HG02610 (cell line): ENCODE measurements around the gene AFMID.
"Not testable (repeated sequence)": the region's sequence is repeated elsewhere in the genome, so short reads cannot be mapped to it uniquely, and the experiment has no call there.

Source experiments
- ATAC-seq: cut with Tn5 transposase; IDR thresholded peaks from one replicate; pipeline ENCODE4 v1.9.1; 2021; ENCODE audit warnings: mild to moderate bottlenecking, moderate library complexity; ENCODE audit not compliant: unreplicated experiment

AFMID gene, protein sequence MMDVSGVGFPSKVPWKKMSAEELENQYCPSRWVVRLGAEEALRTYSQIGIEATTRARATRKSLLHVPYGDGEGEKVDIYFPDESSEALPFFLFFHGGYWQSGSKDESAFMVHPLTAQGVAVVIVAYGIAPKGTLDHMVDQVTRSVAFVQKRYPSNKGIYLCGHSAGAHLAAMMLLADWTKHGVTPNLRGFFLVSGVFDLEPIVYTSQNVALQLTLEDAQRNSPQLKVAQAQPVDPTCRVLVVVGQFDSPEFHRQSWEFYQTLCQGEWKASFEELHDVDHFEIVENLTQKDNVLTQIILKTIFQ

DNA sequence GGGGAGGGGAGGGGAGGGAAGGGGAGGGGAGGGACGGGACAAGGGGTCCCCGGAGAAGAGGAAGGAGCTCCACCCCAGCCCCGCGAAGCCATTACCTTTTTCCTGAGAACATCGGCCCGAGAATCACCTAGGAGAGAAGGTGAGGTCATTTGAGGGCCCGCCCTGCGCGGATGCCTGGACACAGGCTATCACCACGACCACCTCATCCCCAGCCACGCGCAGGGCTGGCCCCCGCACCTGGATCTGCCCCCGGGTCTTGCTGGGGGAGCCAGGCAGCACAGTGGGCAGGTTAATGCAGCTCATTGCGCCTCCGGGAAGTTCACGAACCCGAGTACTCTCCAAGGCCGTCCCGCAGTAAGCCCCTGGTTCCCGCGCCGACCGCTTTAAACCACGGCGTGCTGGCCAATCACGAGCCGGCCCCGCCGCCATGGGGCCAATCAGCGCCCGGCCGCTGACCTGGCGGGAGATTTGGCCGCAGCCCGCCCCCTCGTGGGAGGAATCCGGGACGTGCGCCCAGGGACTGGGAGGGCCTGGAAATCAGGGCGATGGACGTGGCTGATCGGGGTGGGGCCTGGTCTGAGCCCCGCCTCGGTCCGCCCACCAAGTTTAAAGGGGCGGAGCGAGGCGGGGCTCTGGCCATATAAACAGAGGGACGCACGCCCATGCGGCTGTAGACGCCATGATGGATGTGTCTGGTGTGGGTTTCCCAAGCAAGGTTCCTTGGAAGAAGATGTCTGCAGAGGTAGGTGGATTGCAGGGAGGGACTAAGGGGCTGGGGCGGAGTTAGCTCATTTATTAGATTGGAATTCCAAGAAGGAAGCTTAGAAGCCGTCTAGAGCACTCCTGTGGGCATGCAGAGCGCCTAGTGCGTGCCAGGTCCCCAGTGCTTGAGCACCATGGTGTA, at the start of gene AFMID, which contains the start of gene TK1:
AFMID (plus strand) TSS at position 671 of the 904 bp plus-strand sequence; CDS start at position 680, 9 bp downstream.
TK1 (minus strand) TSS at position 361 of the 904 bp plus-strand sequence; CDS start at position 303, 58 bp downstream.
- ATAC-seq = peak; percentile 88

DNA sequence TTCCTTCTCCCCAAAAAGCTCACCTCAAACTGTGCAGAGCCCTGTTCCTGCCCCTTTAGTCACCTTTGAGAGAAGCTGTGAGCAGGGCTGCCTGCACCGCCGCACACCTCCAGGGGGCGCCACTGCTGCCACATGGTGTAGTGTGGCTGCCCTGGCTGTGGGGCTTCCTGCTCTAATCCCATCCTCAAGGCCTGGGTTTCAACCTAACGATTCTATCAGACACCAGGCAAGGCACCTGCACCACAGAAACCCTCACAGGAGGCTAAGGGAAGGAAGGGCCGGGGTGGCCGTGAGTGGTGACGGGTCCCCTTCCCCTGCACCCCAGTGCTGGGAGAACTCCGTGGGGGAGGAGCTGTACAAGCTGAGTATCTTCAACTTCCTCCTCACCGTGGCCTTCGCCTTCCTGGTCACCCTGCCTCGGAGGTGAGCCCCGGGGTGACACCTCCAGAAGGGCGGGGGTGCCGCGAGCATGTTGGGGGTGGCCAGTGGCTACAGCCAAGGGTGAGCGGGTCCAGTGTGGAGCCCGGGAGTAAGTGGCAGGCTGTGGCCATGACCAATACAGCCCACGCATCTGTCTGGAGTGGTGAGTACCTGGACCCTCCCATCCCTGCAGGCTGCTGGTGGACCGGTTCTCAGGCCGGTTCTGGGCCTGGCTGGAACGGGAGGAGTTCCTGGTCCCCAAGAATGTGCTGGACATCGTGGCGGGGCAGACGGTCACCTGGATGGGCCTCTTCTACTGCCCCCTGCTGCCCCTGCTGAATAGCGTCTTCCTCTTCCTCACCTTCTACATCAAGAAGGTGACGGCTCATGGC, 49.6 kb upstream of the AFMID start:
- no peak for ATAC-seq

DNA sequence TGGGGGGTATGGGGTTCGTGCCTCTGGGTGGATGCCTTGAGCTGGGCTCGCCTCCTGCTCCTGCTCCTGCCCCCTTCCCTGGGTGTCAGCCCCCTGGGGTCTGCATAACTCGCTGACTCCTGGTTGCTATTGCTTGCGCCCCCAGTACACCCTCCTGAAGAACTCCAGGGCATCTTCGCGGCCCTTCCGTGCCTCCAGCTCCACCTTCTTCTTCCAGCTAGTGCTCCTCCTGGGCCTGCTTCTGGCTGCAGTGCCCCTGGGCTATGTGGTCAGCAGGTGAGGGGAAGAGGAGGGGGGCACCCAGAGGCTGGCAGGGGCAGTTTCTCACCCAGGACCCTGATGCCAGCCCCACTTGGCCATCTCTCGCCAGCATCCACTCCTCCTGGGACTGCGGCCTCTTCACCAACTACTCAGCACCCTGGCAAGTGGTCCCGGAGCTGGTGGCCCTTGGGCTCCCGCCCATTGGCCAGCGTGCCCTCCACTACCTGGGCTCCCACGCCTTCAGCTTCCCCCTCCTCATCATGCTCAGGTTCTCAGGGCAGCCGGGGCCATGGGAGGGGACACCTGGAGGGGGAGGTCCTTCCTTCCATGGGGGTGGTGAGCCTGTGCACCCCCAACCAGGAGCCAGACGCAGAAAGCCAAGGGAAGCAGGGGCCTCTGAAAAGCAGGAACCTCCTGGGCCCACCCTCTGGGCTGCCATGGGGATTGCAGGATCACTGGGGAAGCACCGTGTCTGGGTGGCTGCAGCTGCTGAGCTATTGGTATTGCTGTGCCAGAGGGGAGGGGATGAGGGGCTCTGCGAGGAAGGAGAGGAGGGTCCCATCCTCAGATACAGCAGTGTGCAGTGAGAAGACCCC, 48.7 kb upstream of the AFMID start:
- ATAC-seq = no peak

DNA sequence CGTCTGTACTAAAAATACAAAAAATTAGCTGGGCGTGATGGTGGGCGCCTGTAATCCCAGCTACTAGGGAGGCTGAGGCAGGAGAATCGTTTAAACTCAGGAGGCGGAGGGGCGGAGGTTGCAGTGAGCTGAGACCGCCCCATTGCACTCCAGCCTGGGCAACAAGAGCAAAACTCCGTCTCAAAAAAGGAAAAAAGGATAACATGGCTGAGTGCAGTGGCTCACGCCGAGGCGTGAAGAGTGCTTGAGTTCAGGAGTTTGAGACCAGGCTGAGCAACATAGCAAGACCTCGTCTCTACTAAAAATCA, 47.3 kb upstream of the AFMID start:
- not testable (repeated sequence) for ATAC-seq

DNA sequence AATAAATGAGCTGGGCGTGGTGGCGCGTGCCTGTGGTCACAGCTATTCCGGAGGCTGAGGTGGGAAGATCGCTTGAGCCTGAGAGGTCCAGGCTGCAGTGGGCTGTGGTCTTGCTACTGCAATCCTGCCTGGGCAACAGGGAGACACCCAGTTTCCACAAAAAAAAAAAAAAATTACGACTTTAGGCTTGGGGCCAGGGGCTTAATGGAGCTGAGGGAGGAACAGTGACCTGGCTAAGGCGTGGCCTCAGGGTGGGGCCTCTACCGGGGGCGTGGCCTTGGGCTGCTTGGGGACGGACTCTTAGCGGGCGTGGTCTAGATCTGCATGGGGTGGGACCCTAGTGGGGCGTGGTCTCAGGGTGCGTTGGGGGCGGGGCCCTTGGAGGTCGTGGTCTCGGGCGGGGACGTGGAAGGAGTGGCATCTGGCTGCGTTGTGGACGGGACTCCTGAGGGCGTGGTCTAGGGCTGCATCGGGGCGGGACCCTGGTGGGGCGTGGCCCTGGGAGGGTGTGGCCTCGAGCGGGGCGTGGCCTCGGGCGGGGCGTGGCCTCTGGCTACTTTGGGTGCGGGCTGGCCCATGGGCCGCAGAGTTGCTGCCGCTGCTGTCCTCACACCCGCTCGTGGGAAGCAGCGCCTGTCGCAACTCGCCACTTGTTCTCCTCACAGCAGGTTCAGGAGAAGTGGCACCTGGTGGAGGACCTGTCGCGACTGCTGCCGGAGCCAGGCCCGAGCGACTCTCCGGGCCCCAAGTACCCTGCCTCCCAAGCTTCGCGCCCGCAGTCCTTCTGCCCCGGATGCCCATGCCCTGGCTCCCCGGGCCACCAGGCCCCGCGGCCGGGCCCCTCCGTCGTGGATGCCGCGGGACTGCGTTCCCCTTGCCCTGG, 46.8 kb upstream of the AFMID start:
- ATAC-seq = peak; percentile 72

DNA sequence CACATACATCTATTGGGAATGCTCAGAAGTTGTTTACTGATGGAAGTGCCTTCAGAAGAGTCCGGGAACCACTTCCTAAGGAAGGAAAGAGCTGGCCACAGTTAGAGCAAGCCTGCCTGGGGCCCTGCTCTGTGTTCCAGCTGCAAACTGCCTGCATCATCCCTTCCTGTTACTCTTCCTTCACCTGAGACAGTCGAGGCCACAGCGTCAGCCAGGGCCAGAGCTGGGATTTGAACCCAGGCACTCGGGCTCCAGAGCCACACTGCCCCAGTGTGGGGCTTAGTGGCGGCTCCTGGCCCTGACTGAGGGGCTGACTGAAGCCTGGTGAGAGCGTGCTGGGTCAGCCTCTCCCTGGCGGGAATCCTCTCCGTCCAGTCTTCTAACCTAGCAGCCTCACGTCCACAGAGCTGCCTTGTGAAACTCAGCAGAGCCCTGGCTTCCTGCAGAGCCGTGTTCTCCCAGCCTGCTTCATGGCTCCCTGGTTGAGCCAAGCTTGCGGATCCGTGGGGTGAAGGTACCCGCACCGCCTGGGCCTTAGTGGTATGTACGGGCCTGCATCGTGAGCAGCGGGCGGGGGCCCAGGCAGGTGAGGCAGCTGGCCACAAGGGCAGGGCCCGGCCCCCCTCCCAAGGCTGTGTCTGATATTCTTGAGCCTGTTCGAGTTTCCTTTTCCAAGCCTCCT, 45.6 kb upstream of the AFMID start:
- no peak for ATAC-seq

DNA sequence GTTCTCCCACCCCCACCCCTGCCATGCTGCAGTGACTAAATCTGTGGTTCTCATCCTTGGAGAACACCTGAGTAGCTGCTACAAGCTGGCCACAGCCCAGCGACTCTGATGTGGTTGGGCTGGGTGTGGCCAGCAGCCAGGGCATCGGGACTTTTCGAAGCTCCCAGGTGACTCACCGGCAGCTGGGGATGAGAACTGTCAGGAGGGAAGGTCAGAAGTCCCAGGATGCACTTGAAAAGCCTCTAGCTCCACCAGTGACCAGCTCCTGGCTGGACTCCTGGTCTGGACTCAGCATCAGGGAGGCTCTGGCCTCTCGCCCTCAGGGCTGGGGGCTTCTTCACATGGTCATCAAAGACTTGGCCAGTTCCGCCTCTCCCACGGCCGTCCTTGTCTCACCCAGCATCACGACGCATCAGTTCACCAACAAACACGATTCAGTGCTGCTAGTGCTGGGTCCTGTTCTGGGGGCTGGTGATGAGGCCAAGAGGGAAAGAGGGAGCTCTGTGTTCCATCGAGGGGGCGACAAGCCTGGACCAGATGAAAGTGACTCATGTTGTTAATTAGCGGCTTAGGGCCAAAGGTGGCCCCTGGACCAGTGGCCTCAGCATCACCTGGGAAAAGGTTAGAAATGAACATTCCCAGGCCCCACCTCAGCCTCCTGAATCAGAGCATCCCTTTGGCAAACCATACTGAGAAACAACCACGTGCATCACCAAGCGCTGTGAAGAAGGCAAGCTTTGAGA, 44.9 kb upstream of the AFMID start:
- no peak for ATAC-seq

DNA sequence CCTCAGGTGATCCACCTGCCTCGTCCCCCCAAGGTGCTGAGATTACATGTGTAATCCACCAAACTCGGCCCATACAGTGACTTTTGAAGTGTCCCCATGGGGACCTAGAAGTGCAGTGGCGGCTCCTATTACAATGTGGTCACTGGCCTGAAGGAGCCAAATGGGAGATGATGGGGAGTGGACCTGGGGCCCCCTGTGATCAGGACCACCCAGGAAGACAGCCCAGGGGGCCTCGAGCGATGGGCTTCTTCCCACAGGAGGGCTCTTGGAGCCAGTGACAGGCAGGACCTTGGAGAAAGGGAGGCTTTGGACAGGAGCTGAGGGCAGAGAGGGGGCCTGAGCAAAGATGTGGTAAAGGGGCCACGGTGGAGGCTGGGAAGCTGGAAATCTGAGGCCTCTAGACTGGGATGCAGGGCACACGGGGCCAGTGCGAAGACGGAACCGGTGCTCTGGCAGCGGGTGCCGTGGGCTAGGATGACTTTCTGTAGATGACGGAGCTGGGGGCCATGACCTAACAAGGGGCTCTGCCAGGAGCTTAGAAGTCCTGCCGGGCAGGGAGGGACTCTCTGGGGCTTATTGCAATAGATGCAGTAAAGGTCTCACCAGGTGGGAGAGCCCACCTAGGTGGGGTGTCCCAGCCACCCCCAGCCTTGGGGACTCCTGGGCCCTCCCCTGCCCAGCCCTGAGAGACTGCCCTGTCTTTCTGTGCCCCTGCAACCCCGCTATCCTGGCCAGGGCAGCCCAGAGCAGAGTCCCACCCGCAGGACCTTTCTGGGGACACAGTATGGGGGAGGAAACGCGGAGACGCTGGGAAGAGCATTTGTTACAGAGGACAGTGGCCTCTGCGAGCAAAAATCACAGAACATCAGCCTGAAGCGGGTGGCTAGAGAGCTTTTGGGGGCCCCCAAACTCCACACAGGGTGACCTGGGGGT, 43.7 kb upstream of the AFMID start:
- no peak for ATAC-seq

DNA sequence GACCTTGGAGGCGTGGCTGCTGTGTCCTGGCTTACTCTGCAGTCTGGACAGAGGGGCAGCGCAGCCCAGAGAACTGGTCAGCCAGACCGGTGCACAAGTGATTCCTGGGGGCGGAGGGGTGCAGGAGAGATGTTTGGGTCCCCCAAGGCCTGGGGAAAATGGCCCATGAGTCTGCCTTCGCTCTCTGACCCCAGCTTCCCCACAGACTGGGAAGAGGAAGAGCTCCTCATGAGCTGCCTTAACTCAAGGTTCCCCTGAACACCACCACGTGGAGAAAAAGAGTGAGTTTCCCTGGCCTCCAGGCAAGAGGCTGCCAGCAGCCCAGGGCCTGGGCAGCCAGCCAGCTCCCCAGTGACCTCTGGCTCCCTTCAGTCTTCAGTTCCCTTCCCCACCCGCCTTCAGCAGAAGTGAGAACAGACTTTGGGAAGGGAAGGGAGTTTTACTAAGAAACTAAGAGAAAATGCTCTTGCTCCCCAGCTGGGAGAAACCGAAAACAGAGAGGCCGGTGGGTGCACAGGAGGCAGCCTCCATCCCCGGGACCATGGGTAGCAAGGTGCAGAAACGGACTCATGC, 42.9 kb upstream of the AFMID start:
- no peak for ATAC-seq

DNA sequence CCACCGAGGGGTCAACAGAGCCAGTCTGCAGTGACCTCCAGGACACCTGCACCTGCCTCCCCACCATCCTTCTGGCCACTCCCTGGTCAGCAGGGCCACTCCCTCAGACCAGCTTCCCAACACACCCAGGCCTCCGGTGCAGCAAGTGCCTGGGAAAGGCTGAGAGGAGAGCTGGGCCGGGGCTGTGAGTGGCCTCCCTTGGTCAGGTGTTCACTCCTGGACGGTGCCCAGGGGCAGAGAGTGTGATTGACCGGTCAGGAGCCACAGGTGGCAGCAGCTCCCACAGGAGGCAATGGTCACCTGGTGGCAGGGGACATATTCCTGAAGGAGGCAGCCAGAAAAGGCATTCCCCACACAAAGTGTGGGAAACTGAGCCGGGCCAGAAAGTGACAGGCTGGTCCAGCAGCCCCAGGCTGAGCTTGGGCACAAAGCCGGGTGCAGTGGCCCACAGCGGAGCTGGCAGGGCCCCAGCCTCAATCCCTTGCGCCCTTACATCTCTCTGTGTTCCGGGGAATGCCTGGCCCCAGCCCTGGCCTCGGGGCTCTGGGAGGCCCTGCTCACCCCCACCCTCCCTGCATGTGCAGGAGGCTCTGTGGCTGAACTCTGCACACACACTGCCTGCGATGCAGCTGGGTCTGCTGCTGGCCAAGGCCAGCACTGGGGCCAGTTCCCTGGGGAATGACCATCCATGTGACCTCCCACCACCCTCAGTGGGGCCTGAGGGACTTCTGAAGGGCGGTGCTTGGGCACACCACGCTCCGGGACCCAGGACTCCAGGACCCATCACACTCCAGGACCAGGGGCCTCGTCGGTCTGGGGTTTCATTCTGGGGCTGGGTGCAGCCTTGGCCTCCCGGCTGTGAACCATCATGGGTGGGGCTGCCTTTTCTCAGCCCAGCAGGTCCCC, 42.2 kb upstream of the AFMID start:
- ATAC-seq = no peak

DNA sequence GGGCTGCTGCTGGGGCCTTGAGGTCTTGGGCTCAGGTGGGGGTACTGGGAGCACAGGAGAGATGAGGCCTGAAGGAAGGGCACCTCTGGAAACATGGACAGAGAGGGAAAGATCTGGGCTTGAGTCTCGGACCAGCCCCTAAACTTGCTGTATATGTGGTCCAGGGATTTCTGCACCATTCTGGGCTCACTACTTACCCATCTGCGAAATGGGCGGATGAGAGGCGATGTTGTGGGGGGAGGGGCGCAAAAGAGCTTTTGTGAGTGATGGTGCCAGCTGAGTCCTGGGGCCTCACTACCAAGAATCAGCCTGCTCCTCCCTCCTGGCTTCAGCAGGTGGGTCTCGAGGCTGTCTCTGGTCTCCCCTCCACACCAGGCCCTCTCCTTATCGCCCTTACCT, 40.7 kb upstream of the AFMID start:
- ATAC-seq = no peak

DNA sequence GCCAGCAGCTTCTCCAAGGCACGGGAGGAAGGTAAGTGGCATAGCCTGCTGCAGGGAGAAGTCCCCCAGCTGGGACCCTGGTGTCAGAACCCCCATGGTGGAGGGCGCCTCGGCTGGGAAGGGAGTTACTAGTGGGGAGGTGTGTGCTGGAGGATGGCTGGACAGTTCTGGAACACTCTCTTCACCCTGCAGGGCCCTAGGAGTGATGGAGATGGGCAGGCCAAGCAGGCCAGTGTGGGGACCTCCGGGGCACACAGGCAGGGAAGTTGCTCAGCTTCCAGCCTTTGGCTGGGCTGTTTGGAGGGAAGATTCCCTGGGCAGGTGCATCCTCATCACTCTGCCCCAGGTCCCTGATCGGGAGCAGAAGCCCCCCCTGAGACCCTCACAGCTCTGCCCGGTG, 40.3 kb upstream of the AFMID start:
- ATAC-seq = no peak

DNA sequence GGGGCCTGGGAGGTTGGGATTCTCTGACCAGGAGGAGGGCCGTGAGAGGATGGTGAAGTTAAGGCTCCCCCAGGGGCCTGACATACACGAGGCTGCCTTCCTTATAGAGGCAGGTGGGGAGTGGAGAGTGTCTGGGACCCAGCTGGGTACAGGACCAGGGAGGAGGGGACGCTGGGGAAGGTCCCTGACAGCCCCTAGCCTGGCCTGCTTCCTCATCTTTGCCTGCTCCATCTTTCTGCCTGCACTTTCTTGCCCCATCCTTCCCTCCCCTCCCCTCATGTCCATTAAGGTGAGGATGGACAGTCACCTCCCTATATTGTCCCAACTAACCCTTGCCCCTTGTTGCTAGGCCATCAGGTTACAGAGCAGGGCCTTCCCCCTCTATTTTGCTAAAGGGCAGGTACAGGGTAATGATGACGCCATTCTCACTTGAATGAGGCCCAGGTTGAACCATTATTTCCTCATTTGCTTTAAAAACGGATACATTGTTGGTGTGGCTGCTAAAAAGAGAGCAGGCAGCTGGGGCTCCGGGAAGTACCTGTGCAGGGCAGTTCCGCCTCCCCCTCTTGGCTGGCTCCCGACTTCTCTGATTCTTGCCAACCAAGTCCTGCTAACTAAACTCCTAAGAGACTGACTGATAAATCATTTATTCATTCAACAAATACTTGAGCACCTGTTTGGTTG, 39.7 kb upstream of the AFMID start:
- ATAC-seq = peak; percentile 43

DNA sequence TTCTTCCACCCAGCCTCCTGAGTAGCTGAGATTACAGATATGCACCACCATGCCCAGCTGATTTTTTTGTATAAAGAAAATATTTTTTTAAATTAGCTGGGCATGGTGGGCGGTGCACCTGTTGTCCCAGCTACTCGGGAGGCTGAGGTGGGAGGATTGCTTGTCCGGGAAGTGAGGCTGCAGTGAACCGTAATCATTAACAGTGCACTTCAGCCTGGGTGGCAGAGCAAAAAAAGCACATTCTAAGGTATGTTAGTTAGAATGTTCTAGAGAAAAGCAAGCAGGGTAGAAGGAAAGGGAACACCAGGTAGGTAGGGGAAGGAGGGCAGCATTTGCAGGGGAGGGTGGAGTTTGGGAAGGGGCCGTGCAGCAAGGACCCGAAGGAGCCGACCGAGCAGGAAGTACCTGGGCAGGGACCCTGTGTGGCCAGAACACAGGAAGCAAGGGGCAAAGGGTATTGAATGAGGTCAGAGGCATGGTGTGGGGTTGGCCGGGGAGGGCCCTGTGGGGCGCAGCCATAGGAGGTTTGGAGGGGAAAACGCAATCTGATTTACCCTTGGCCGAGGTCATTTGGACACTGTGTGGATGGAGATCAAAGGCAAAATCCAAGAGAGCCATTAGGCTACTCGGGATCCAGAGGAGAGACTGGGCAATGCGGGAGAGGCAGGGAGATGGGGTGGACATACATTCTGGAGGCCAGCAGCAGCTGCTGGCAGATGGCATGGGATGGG, 38.7 kb upstream of the AFMID start:
- ATAC-seq = no peak
